GM19238 (cell line): ENCODE results near the gene STK36.

ENCODE experiments used
- DNase-seq: peaks from one replicate; pipeline ENCODE4 v3.0.0; 2011; ENCODE audit warnings: low spot score; ENCODE audit not compliant: insufficient read length

STK36 gene

DNA sequence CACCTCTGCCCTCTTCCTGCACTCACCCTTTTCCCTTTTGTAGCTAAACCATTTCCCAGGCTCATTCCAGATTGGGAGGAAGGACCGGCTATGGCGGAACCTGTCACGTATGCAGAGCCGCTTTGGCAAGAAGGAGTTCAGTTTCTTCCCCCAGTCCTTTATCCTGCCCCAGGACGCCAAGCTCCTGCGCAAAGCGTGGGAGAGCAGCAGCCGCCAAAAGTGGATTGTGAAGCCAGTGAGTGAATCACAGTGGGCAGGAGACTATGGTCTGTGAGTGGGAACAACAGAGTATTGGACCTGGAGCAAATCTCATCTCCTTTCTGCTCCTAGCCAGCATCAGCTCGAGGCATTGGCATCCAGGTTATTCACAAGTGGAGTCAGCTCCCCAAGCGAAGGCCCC, 75.1 kb downstream of the STK36 start:
- no peak for DNase-seq

GRCh38 chr2:218748741-218749441, 77.0 kb downstream of the STK36 start:
- no peak for DNase-seq
